GM12892 (cell line): Measurements from ENCODE around the gene ZP3.
"Not testable (repeated sequence)": the region's sequence is repeated elsewhere in the genome, so short reads cannot be mapped to it uniquely, and the experiment has no call there.

Experiments
- POLR2A ChIP-seq: IDR thresholded peaks from 2 replicates; pipeline ENCODE4 v1.6.1; 2011; ENCODE audit warnings: low read depth, low read length, control low read depth
- POLR2AphosphoS5 ChIP-seq: IDR thresholded peaks from 2 replicates; pipeline ENCODE4 v1.6.1; 2011; ENCODE audit warnings: low read depth, low read length, control low read depth
- TAF1 ChIP-seq: IDR thresholded peaks from 2 replicates; pipeline ENCODE4 v1.6.1; 2011; ENCODE audit warnings: low read depth, mild to moderate bottlenecking, control low read depth, low read length, borderline replicate concordance

GRCh38 chr7:76485822-76486610 is 61.3 kb downstream of the ZP3 start:
- TF ChIP-seq POLR2A, POLR2AphosphoS5, TAF1: not testable (repeated sequence)
